ENCODE results near the gene KCNIP4.
"Not testable (repeated sequence)": the region's sequence is repeated elsewhere in the genome, so short reads cannot be mapped to it uniquely, and the experiment has no call there.

KCNIP4 gene

GRCh38 chr4:21948347-21949072 is at the start of gene KCNIP4:
KCNIP4 (minus strand) TSS chr4:21948772.
- no peak for DNase-seq (ENCODE audit: low read depth)

GRCh38 chr4:21996618-21997017 is 48.0 kb upstream of the KCNIP4 start:
- DNase-seq (ENCODE audit: low read depth), result not testable (repeated sequence)

GRCh38 chr4:21992330-21992729 is 43.8 kb upstream of the KCNIP4 start:
- DNase-seq (ENCODE audit: low read depth), result no peak

- no peak for DNase-seq (ENCODE audit: low read depth)
These were observed 43.0 kb upstream of the KCNIP4 start for GRCh38 chr4:21991562-21991961.

GRCh38 chr4:21991050-21991449 is 42.5 kb upstream of the KCNIP4 start:
- no peak for DNase-seq (ENCODE audit: low read depth)

- DNase-seq (ENCODE audit: low read depth), result no peak
These were observed 40.8 kb upstream of the KCNIP4 start for GRCh38 chr4:21989351-21989750.

GRCh38 chr4:21986307-21986706 is 37.7 kb upstream of the KCNIP4 start:
- no peak for DNase-seq (ENCODE audit: low read depth)

- no peak for DNase-seq (ENCODE audit: low read depth)
These were observed 33.5 kb upstream of the KCNIP4 start for GRCh38 chr4:21982087-21982486.

- DNase-seq (ENCODE audit: low read depth), result no peak
These were observed 30.6 kb upstream of the KCNIP4 start for GRCh38 chr4:21979196-21979595.

GRCh38 chr4:21976166-21976565 is 27.6 kb upstream of the KCNIP4 start:
- DNase-seq (ENCODE audit: low read depth), result no peak

GRCh38 chr4:21973850-21974249 is 25.3 kb upstream of the KCNIP4 start:
- no peak for DNase-seq (ENCODE audit: low read depth)

GRCh38 chr4:21964762-21965319 is 16.3 kb upstream of the KCNIP4 start:
- DNase-seq (ENCODE audit: low read depth), result no peak

GRCh38 chr4:21962691-21963090 is 14.1 kb upstream of the KCNIP4 start:
- no peak for DNase-seq (ENCODE audit: low read depth)

GRCh38 chr4:21960793-21961192 is 12.2 kb upstream of the KCNIP4 start:
- no peak for DNase-seq (ENCODE audit: low read depth)

- no peak for DNase-seq (ENCODE audit: low read depth)
These were observed 6.3 kb upstream of the KCNIP4 start for GRCh38 chr4:21954916-21955315.

GRCh38 chr4:21953653-21954052 is 5.1 kb upstream of the KCNIP4 start:
- no peak for DNase-seq (ENCODE audit: low read depth)

GRCh38 chr4:21952549-21952948 is 4.0 kb upstream of the KCNIP4 start:
- DNase-seq (ENCODE audit: low read depth), result no peak

- no peak for DNase-seq (ENCODE audit: low read depth)
These were observed 493 bp upstream of the KCNIP4 start for GRCh38 chr4:21949073-21949457.

GRCh38 chr4:21947791-21948346 is 703 bp downstream of the KCNIP4 start:
- no peak for DNase-seq (ENCODE audit: low read depth)

- DNase-seq (ENCODE audit: low read depth), result no peak
These were observed 1.7 kb downstream of the KCNIP4 start for GRCh38 chr4:21946858-21947257.

GRCh38 chr4:21921526-21922180 is 26.9 kb downstream of the KCNIP4 start:
- DNase-seq (ENCODE audit: low read depth), result no peak

- no peak for DNase-seq (ENCODE audit: low read depth)
These were observed 32.8 kb downstream of the KCNIP4 start for GRCh38 chr4:21915761-21916160.

GRCh38 chr4:21901831-21902230 is 46.7 kb downstream of the KCNIP4 start:
- no peak for DNase-seq (ENCODE audit: low read depth)
